8988T (cell line): Measurements from ENCODE around the gene EPHB3.

Experiments
- DNase-seq: peaks from one replicate; pipeline ENCODE4 v3.0.0; 2011

Gene EPHB3

GRCh38 chr3:184543843-184544512 is 17.6 kb upstream of the EPHB3 start:
- DNase-seq: peak; percentile 85

- no peak for DNase-seq
These were observed 17.1 kb upstream of the EPHB3 start for GRCh38 chr3:184544513-184544861.

- no peak for DNase-seq
These were observed 15.8 kb upstream of the EPHB3 start for GRCh38 chr3:184545769-184546168.

- DNase-seq: no peak
These were observed 15.3 kb upstream of the EPHB3 start for GRCh38 chr3:184546252-184546651.

GRCh38 chr3:184549796-184550577 is 11.6 kb upstream of the EPHB3 start:
- no peak for DNase-seq

- DNase-seq: no peak
These were observed 10.5 kb upstream of the EPHB3 start for GRCh38 chr3:184551103-184551502.

- DNase-seq: no peak
These were observed 9.8 kb upstream of the EPHB3 start for GRCh38 chr3:184551614-184552256.

- no peak for DNase-seq
These were observed 9.3 kb upstream of the EPHB3 start for GRCh38 chr3:184552296-184552695.

- no peak for DNase-seq
These were observed 8.7 kb upstream of the EPHB3 start for GRCh38 chr3:184552863-184553262.

- DNase-seq: no peak
These were observed 8.2 kb upstream of the EPHB3 start for GRCh38 chr3:184553385-184553784.

GRCh38 chr3:184554461-184554860 is 7.1 kb upstream of the EPHB3 start:
- DNase-seq: no peak

- DNase-seq: no peak
These were observed 4.8 kb upstream of the EPHB3 start for GRCh38 chr3:184556582-184557347.

- no peak for DNase-seq
These were observed 4.1 kb upstream of the EPHB3 start for GRCh38 chr3:184557348-184557950.

GRCh38 chr3:184558726-184559125 is 2.9 kb upstream of the EPHB3 start:
- DNase-seq: no peak

- DNase-seq: no peak
These were observed 2.2 kb upstream of the EPHB3 start for GRCh38 chr3:184559336-184559735.

GRCh38 chr3:184560531-184560930 is 1.1 kb upstream of the EPHB3 start:
- no peak for DNase-seq

GRCh38 chr3:184561913-184562877 is 610 bp downstream of the EPHB3 start:
- DNase-seq: peak; percentile 79

- DNase-seq: no peak
These were observed 1.4 kb downstream of the EPHB3 start for GRCh38 chr3:184562878-184563560.

GRCh38 chr3:184563561-184563925 is 2.0 kb downstream of the EPHB3 start:
- no peak for DNase-seq

- no peak for DNase-seq
These were observed 2.5 kb downstream of the EPHB3 start for GRCh38 chr3:184563941-184564684.
